K562 (cell line): Measurements from ENCODE around the gene CACNA1A. TPM values are rescaled to one million over a fixed set of nuclear protein-coding genes. Genes with fewer than 3 reads are reported as not detected.
A peak's percentile ranks its signal among the peaks of the same experiment; 100 is the strongest.

Experiments
- ATAC-seq: fragments of 200-7000 bp; cut with Tn5 transposase; 3 replicates; pipeline ENCODE4 v1.9.1; 2020; ENCODE audit warnings: moderate library complexity
- BruUV-seq: library from RNA; stranded (reverse); fragments of 400-500 nt; replicated peaks from 2 replicates; lab custom pipeline; 2021; lab: Mats Ljungman, UMichigan
- CTCF ChIA-PET: fragments of 300-600 bp; formaldehyde crosslinking; extraction: SDS; loops from one replicate; lab custom pipeline; 2021; ENCODE audit warnings: low intra/inter-chr PET ratio; lab: Yijun Ruan, JAX
- POLR2A ChIA-PET: fragments of 300-600, 350-650 bp; sonication (Branson Sonifier 250); formaldehyde crosslinking; extraction: SDS; loops from one replicate; lab custom pipeline; 2021; ENCODE audit warnings: antibody characterized with exemption, inconsistent platforms; lab: Yijun Ruan, JAX
- DNase-seq, 4 experiments: peaks; one replicate each; pipeline versions ENCODE4 v3.0.0 to v3.0.0-alpha.2; 2011 to 2018; ENCODE audit warnings: low spot score in 3 of 4, mixed read lengths in 3 of 4; ENCODE audit errors: extremely low read depth in 1 of 4
- FAIRE-seq: peaks from 2 replicates; lab custom pipeline; 2011; peaks lifted over from hg19 to GRCh38; lab: Jason Lieb, UNC
- H2AFZ ChIP-seq: 2 replicates; pipeline ENCODE4 v1.6.0; 2011; ENCODE audit warnings: low read depth, low read length, control low read depth, inconsistent platforms
- H3K27ac ChIP-seq: fragments of 200-600 bp; 3 replicates; pipeline ENCODE4 v1.8.0; 2011; ENCODE audit warnings: low read depth, mild to moderate bottlenecking, control low read depth, inconsistent platforms, low read length, moderate library complexity, mixed read lengths; ENCODE audit errors: extremely low read depth
- H3K27me3 ChIP-seq, 2 experiments: fragments of 300-600 bp in 1 of 2; 2 replicates in 1 of 2; 3 replicates in 1 of 2; pipeline versions ENCODE4 v1.6.0 to v1.8.0; 2011; ENCODE audit warnings: inconsistent platforms in 2 of 2, low read length in 2 of 2, mild to moderate bottlenecking in 1 of 2, mixed read lengths in 1 of 2, moderate library complexity in 1 of 2; ENCODE audit not compliant: control insufficient read depth in 2 of 2, insufficient read depth in 2 of 2
- H3K36me3 ChIP-seq: fragments of 300-600 bp; 3 replicates; pipeline ENCODE4 v1.8.0; 2011; ENCODE audit warnings: mild to moderate bottlenecking, low read length, inconsistent platforms; ENCODE audit not compliant: control insufficient read depth, insufficient read depth
- H3K4me1 ChIP-seq, 2 experiments: fragments of 200-600 bp in 1 of 2; replicated peaks in 1 of 2; 2 replicates in 1 of 2; 3 replicates in 1 of 2; pipeline versions ENCODE4 v1.5.1 to v1.8.0; 2011; ENCODE audit warnings: inconsistent platforms in 2 of 2, low read length in 2 of 2, mild to moderate bottlenecking in 1 of 2, mixed read lengths in 1 of 2, moderate library complexity in 1 of 2; ENCODE audit not compliant: control insufficient read depth in 2 of 2, insufficient read depth in 2 of 2
- H3K4me2 ChIP-seq: 2 replicates; pipeline ENCODE4 v1.6.1; 2011; ENCODE audit warnings: low read length, control low read depth, inconsistent platforms, mixed read lengths; ENCODE audit not compliant: insufficient read depth
- H3K4me3 ChIP-seq: fragments of 200-600 bp; sonication (generic), shearing (Covaris generic); 2 replicates; pipeline ENCODE4 v1.5.1; 2016; ENCODE audit warnings: control low read depth, inconsistent platforms
- H3K79me2 ChIP-seq: fragments of 200-600 bp; 3 replicates; pipeline ENCODE4 v1.8.0; 2011; ENCODE audit warnings: low read length, inconsistent platforms; ENCODE audit not compliant: control insufficient read depth, insufficient read depth
- H3K9ac ChIP-seq, 2 experiments: 2 replicates each; pipeline versions ENCODE4 v1.6.0 to v1.6.1; 2011; ENCODE audit warnings: low read depth in 2 of 2, low read length in 2 of 2, control low read depth in 1 of 2, inconsistent platforms in 1 of 2, mild to moderate bottlenecking in 1 of 2, mixed read lengths in 1 of 2; ENCODE audit not compliant: insufficient read depth in 1 of 2
- H3K9me1 ChIP-seq: one replicate; pipeline ENCODE4 v1.6.0; 2011; ENCODE audit warnings: inconsistent platforms, mild to moderate bottlenecking, low read length, moderate library complexity; ENCODE audit not compliant: control insufficient read depth, insufficient read depth
- H3K9me3 ChIP-seq: replicated peaks from 2 replicates; pipeline ENCODE4 v1.5.1; 2011; ENCODE audit warnings: low read depth, low read length, inconsistent platforms; ENCODE audit not compliant: control insufficient read depth, insufficient read depth
- H4K20me1 ChIP-seq: replicated peaks from 2 replicates; pipeline ENCODE4 v1.6.1; 2011; ENCODE audit warnings: low read length, inconsistent platforms, mixed read lengths; ENCODE audit not compliant: control insufficient read depth, insufficient read depth
- RAD21 ChIP-seq, 2 experiments: fragments of 250-450 bp in 1 of 2; fragments of 450-650 bp in 1 of 2; sonication (Bioruptor Pico) in 1 of 2; formaldehyde crosslinking in 1 of 2; IDR thresholded peaks in 1 of 2; conservative IDR thresholded peaks in 1 of 2; 2 replicates each; pipeline versions ENCODE4 v1.4.0 to v1.8.0; 2020 to 2022; ENCODE audit warnings: mild to moderate bottlenecking in 2 of 2, moderate library complexity in 1 of 2
- TBL1XR1 ChIP-seq, 2 experiments: IDR thresholded peaks; 2 replicates each; pipeline ENCODE4 v1.6.1; 2012; ENCODE audit warnings: improper control_type of control experiment in 2 of 2, low read length in 2 of 2, mild to moderate bottlenecking in 1 of 2
- WGBS: fragments of 100-300 bp; shearing (Covaris generic); methylation state at CpG from one replicate; pipeline ENCODE4 v1.1.6; 2016; ENCODE audit warnings: low coverage, mixed read lengths; ENCODE audit not compliant: insufficient coverage; ENCODE audit errors: missing lambda C conversion rate; 5-methylcytosine and 5-hydroxymethylcytosine counted together
- in situ Hi-C: fragments of 300-500 bp; cut with MboI; formaldehyde crosslinking; loops from 4 replicates; pipeline ENCODE4 v1.15.0; 2018; ENCODE audit warnings: inconsistent platforms, mixed read lengths
- intact Hi-C: fragments of 100-400 bp; cut with micrococcal nuclease; formaldehyde crosslinking; loops from 2 replicates; pipeline ENCODE4 v1.14.2; 2022
- polyA plus RNA-seq, 8 experiments: library from polyadenylated mRNA; depleted of rRNA in 4 of 8; stranded (reverse) in 5 of 8; unstranded in 3 of 8; fragments of >200 nt; fragmentation: Nextera tagmentation in 2 of 8; fragmentation: Illumina TruSeq in 1 of 8; extraction: Ambion mirVana in 2 of 8; extraction: Trizol in 1 of 8; gene quantifications; 2 replicates each; pipeline versions ENCODE4 v1.2.1 to v1.2.3, GENCODE V29; 2011 to 2014; ENCODE audit warnings: inconsistent platforms in 1 of 8, missing spikeins in 1 of 8
- total RNA-seq, 7 experiments: library from RNA; depleted of rRNA in 6 of 7; stranded (reverse); fragments of >200 nt in 6 of 7; fragmentation: Illumina TruSeq in 2 of 7; extraction: Trizol in 2 of 7; gene quantifications; 2 replicates each; pipeline versions ENCODE4 v1.2.1 to v1.2.3, GENCODE V29; 2011 to 2021; ENCODE audit warnings: low replicate concordance in 1 of 7
- TF ChIP-seq, protein P1 (sequence below): fragments of 450-650 bp; IDR thresholded peaks from 2 replicates; pipeline ENCODE4 v1.6.1; 2018; ENCODE audit not compliant: partially characterized antibody
- TF ChIP-seq, protein P2 (sequence below): fragments of 450-650 bp; IDR thresholded peaks from 2 replicates; pipeline ENCODE4 v1.7.0; 2016; ENCODE audit warnings: borderline replicate concordance
- TF ChIP-seq, protein P3 (sequence below): fragments of 200-800 bp; sonication (Bioruptor generic); IDR thresholded peaks from 2 replicates; pipeline ENCODE4 v1.6.1; 2017; ENCODE audit warnings: missing genetic modification characterization, missing compliant biosample characterization

The CACNA1A gene
- total and polyA plus RNA-seq, 9 of the 15 experiments (the other 6 are each of a cell fraction or from before 2014, with no cell fraction given), result 0.03 to 0.20 (median 0.09) TPM; not detected in 1

DNA sequence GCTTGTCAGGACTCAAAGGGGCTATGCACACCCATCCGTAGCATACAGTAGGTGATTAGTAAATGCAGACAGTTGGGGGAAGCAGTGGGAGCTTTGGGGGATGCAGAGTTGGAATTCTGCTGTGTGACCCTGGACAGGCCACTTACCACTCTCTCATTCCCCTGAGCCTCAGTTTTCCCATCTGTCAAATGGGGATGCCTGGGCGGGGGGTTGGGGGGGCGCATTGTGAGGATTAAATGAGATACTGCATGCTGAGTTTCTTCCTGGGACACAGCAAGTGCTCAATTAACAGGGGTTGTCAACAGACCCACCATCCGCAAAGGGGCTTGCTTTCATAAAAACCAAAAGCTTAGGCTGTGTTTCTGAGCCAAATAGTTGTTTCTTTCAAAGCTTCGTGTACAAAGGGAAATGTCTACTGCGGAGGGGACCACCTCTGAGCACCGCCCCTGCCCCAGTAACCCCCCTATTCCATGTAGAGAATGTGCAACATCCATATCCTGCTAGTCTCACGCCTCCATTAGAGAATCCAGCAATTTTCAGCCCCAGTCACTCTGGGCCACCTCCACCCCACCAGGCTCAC, 223.7 kb downstream of the CACNA1A start (continued):
- no peak for TF ChIP-seq RAD21 (CRISPR knock-in tag; conservative IDR thresholded peaks at IDR 0.05 in 1 of 2, IDR thresholded peaks at IDR 0.05 in 1 of 2)
- TF ChIP-seq TBL1XR1 (IDR thresholded peaks at IDR 0.05; ENCODE audit: low read length in 2 of 2), result no peak
- TF ChIP-seq, protein P1, sequence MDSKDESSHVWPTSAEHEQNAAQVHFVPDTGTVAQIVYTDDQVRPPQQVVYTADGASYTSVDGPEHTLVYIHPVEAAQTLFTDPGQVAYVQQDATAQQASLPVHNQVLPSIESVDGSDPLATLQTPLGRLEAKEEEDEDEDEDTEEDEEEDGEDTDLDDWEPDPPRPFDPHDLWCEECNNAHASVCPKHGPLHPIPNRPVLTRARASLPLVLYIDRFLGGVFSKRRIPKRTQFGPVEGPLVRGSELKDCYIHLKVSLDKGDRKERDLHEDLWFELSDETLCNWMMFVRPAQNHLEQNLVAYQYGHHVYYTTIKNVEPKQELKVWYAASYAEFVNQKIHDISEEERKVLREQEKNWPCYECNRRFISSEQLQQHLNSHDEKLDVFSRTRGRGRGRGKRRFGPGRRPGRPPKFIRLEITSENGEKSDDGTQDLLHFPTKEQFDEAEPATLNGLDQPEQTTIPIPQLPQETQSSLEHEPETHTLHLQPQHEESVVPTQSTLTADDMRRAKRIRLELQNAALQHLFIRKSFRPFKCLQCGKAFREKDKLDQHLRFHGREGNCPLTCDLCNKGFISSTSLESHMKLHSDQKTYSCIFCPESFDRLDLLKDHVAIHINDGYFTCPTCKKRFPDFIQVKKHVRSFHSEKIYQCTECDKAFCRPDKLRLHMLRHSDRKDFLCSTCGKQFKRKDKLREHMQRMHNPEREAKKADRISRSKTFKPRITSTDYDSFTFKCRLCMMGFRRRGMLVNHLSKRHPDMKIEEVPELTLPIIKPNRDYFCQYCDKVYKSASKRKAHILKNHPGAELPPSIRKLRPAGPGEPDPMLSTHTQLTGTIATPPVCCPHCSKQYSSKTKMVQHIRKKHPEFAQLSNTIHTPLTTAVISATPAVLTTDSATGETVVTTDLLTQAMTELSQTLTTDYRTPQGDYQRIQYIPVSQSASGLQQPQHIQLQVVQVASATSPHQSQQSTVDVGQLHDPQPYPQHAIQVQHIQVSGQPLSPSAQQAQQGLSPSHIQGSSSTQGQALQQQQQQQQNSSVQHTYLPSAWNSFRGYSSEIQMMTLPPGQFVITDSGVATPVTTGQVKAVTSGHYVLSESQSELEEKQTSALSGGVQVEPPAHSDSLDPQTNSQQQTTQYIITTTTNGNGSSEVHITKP, result peak; percentile 93

DNA sequence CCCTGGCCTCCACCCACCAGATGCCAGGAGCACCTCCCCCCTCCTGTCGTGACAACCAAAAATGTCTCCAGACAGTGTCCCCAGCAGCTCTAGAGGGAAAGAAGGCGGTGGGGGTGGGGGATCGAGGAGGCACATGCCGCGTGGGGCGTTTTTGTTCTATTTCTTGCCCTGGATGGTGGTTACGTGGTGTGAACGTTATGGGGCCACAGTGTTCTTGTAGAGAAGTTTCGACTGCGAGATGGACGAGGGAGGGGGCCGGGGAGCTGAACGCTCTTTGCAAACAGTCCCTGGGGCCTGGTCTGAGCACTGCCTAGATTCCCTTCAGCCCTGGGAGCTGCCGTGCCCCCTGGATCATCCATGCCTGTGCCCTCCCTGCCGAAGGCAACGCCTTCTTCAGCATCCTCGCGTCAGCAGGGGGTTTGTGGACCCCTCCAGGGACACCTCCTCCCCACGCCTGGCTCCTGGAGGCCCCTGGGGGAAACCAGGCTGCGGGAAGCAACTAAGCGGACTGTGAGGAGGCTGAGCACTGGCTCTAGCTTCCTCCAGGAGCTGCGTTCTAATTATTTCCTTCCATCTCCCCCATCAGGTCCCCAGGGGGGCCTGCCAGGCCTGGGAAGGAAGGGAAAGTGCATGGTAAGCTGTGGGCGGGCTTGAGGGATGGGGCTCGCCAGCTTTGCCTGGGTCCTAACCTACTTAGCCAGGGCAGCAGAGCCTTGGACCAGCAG, 224.6 kb downstream of the CACNA1A start:
- no TSS peak for BruUV-seq
- Histone ChIP-seq H3K27ac (no peak overlapping the region), H3K9me3 (no peaks in the 10 kb centered on the region), H3K9me1 (no peaks in the 10 kb centered on the region), H2AFZ (no peak overlapping the region), H3K4me1 (peaks cover 2 to 11% of the 10 kb centered on the region in 2 experiments; a peak in 3 of 5 replicates), H3K79me2 (no peaks in the 10 kb centered on the region), H4K20me1 (no peaks in the 10 kb centered on the region; the same call in 1 of the 2 replicates), H3K27me3 (peaks cover 0 to 14% of the 10 kb centered on the region in 2 experiments; a peak in 2 of 5 replicates), H3K4me2 (no peak overlapping the region), H3K36me3 (no peaks in the 10 kb centered on the region), H3K4me3 (no peak overlapping the region), H3K9ac (no peak overlapping the region)
- ChIA-PET POLR2A (interaction anchor here (0.5 to 0.6 kb wide), 5 partner anchors 12 to 769 kb away, joined by 3 to 4 read pairs (median 3); no protein-coding TSS in a partner anchor), CTCF (no interaction called here)
- no peak for DNase-seq
- no peak for FAIRE-seq
- in situ Hi-C loops, result no loop called here
- TF ChIP-seq, protein P2, sequence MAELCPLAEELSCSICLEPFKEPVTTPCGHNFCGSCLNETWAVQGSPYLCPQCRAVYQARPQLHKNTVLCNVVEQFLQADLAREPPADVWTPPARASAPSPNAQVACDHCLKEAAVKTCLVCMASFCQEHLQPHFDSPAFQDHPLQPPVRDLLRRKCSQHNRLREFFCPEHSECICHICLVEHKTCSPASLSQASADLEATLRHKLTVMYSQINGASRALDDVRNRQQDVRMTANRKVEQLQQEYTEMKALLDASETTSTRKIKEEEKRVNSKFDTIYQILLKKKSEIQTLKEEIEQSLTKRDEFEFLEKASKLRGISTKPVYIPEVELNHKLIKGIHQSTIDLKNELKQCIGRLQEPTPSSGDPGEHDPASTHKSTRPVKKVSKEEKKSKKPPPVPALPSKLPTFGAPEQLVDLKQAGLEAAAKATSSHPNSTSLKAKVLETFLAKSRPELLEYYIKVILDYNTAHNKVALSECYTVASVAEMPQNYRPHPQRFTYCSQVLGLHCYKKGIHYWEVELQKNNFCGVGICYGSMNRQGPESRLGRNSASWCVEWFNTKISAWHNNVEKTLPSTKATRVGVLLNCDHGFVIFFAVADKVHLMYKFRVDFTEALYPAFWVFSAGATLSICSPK, result no peak
- TF ChIP-seq, protein P3, sequence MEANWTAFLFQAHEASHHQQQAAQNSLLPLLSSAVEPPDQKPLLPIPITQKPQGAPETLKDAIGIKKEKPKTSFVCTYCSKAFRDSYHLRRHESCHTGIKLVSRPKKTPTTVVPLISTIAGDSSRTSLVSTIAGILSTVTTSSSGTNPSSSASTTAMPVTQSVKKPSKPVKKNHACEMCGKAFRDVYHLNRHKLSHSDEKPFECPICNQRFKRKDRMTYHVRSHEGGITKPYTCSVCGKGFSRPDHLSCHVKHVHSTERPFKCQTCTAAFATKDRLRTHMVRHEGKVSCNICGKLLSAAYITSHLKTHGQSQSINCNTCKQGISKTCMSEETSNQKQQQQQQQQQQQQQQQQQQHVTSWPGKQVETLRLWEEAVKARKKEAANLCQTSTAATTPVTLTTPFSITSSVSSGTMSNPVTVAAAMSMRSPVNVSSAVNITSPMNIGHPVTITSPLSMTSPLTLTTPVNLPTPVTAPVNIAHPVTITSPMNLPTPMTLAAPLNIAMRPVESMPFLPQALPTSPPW (CRISPR knock-in tag), result 0 out of 2 replicates have a peak, but pooled peaks have one; percentile 14
- ATAC-seq, result no peak
- WGBS, result 2% methylated on average over 20 of the region's 24 CpGs
- intact Hi-C loops, result no loop called here
